Activated naive CD4-positive, alpha-beta T cell treated with anti-CD3 and anti-CD28 coated beads, Interleukin-2, amount 50 U/mL, for 16 hours (primary cell): ENCODE results near the gene PARP15.
A peak's percentile ranks its signal among the peaks of the same experiment; 100 is the strongest.
"Not testable (repeated sequence)": the region's sequence is repeated elsewhere in the genome, so short reads cannot be mapped to it uniquely, and the experiment has no call there.

ENCODE experiments used
- DNase-seq: peaks from one replicate; pipeline ENCODE4 v3.0.0-alpha.2; 2020

The PARP15 gene

GRCh38 chr3:122671553-122671952, 94.1 kb downstream of the PARP15 start:
- DNase-seq: no peak

GRCh38 chr3:122674339-122674738, 96.9 kb downstream of the PARP15 start:
- DNase-seq: no peak

- DNase-seq: no peak
Measured at GRCh38 chr3:122676759-122677158, 99.3 kb downstream of the PARP15 start.

DNA sequence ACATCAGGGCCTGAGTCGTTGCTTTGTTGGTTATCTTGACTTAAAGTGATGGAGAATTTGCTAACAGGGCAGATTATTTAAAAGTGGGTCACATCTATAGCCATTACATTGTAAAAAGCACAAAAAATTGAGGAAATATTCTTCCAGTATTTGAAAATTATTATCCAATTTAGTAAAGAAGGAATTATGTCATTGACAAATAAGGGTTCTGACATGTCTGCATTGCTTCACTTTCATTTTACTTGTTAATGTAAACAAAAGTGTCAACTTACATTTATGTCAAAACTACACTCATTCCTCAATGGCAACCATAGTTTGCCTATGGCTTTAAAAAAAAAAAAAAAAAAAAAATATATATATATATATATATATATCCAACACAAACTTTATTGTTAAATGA, 99.8 kb downstream of the PARP15 start:
- DNase-seq: no peak

DNA sequence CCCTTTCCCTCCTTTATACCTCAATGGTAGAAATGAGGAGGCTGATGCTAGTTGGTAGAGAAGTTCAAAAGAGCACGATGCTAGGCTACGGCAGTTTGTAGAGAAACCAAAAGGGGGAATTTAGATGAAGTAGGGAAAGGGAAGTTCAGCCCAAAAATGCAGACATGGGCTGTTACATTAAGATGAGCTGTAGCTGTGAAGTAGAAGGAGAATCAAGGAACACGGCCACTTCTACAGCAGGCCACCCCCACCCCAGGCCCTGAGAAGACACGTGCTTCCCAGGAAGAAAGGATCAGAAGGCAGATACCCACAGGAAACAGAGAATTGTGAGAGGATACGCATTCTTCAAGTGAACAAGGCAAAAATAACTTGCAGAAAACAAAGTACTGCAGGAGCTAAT, 101.1 kb downstream of the PARP15 start:
- DNase-seq: no peak

GRCh38 chr3:122679085-122679881, 101.8 kb downstream of the PARP15 start:
- peak; percentile 83 for DNase-seq

GRCh38 chr3:122679882-122680474, 102.5 kb downstream of the PARP15 start:
- DNase-seq: peak; percentile 20

GRCh38 chr3:122680475-122681283, 103.2 kb downstream of the PARP15 start, which contains the start of gene PARP14:
PARP14 (plus strand) TSS chr3:122680839; CDS start chr3:122680884, 45 bp downstream.
- peak; percentile 57 for DNase-seq

DNA sequence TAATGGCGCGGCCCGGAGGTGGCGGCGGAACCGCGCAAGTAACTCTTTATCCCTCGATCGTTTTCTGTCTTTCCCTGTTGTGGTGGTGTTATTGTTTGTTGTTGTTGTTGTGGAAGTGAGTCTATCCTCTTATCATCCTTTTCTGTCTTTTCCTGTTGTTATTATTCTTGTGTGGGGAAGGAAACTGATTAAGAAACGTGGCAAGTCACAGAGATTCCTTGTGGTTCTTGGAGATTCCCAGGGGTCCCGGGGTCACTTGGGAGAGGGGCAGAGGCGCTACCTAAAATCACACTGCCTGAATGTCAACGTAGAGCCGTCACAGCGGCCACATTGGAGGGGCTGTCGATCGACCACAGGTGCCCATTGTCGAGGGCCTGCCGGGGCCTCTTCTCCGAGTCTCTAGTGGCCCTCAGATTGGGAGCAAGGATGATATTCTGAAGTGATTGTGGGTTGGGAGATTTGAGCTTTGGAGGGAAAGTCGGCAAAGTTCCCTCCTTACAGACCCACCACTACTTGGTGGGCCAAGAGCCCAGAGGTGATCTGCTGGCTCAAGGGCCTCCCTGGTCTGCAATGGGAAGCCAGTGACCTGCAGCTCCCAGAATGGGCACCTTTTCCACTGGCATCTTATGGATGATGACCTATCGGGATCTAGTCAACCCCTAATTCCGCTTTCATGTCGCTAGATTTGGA, 104.0 kb downstream of the PARP15 start:
- no peak for DNase-seq

- no peak for DNase-seq
Measured at GRCh38 chr3:122681974-122682409, 104.5 kb downstream of the PARP15 start.

DNA sequence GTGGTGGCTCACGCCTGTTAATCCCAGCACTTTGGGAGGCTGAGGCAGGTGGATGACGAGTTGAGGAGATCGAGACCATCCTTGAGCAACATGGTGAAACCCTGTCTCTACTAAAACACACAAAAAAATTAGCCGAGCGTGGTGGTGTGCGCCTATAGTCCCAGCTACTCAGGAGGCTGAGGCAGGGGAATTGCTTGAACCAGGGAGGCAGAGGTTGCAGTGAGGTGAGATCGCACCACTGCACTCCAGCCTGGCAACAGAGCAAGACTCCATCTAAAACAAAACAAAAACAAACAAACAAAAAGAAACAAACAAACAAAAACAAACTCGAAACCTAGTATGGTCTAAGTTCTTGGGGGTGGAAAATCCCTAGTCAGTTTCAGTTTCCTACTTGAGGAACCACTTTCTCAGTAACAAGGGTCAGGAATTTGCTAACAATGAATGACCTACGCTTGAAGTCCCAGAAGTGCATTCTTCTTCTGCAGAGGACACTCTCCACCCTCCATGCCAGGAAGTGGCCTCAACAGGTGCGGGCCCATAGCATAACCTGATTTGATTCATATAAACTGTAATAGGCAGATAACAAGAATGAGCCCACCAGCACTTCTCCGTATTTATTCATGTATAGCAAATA, 105.4 kb downstream of the PARP15 start:
- not testable (repeated sequence) for DNase-seq

- DNase-seq: no peak
Measured at GRCh38 chr3:122687298-122687697, 109.8 kb downstream of the PARP15 start.
